GM10266 (cell line): ENCODE results near the gene SP2.
A peak's percentile ranks its signal among the peaks of the same experiment; 100 is the strongest.

ENCODE experiments used
- DNase-seq: peaks from one replicate; pipeline ENCODE4 v3.0.0; 2012; ENCODE audit errors: extremely low spot score
- CTCF ChIP-seq: IDR thresholded peaks from 2 replicates; pipeline ENCODE4 v1.5.1; 2012; ENCODE audit warnings: mild to moderate bottlenecking, low read depth; ENCODE audit not compliant: control insufficient read depth, insufficient read depth; ENCODE audit errors: missing control alignments

SP2 gene

DNA sequence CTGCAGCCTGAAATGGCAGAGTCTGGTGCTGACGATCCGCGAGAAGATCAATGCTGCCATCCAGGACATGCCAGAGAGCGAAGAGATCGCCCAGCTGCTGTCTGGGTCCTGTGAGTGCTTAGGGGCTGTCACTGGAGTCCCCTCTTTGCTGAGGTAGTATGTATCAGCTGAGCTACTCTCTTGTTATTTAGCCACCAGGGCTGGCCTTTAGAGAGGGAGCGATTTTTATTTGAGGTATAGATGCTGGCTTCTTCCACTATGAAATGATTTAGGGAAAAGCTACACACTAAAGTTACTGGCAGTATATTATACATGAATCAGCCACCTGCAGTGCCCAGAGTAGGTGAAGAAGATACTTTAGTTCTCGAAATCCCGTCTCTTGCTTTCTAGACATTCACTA is 77.5 kb downstream of the SP2 start:
- TF ChIP-seq CTCF: no peak
- DNase-seq: no peak

DNA sequence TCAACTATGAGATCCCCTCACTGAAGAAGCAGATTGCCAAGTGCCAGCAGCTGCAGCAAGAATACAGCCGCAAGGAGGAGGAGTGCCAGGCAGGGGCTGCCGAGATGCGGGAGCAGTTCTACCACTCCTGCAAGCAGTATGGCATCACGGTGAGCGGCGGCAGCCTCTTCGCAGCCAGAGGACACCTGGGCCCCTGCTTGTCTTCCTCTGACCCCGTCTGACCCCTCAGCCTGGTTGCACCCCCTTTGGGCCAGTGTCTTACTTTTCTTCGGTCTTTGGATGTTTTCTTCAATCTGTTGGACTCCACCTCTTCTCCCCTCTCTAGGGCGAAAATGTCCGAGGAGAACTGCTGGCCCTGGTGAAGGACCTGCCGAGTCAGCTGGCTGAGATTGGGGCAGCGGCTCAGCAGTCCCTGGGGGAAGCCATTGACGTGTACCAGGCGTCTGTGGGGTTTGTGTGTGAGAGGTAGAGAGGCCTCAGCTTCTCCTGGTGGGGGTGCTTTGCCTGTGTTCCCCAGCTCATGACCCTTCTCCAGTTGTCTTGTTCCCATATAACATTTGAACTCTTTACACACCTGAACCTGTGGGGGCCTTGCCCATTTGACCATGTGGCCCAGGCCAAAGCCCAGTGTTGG is 79.3 kb downstream of the SP2 start:
- DNase-seq: no peak
- TF ChIP-seq CTCF: no peak

DNA sequence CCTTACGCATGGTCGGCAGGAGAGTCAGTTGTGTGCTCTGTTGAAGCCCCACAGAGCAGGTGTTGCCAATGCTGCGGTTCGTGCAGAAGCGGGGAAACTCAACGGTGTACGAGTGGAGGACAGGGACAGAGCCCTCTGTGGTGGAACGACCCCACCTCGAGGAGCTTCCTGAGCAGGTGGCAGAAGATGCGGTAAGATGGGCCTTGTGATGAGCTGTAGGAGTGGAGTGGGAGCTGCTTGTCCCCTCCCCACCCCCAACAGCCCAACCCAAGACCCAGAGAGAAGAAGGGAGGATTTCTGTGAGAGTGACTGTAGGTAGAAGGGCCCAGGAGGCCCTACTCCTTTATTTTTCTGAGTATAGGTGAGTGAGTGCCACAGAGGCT is 79.8 kb downstream of the SP2 start:
- no peak for DNase-seq
- TF ChIP-seq CTCF: no peak

DNA sequence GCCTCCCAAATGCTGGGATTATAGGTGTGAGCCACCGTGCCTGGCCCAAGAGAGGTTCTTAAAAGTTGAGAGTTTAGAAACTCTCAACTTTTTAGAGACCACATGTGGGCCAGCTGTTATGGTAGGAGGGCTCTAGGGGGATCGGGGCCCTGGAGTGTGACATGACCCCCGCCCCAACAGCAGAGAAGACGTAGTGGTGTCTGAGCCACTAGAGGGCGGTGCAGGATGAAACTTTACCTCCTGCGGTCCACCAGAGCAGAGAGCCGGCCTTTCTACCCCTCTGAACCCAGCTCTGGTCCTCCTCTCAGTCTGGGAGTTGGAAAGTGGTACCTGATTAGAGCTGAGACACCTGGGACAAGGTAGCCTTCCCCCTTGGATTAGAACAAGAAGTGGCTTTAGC is 82.3 kb downstream of the SP2 start:
- peak; percentile 77 for DNase-seq
- TF ChIP-seq CTCF: peak; percentile 77
